Measurements from ENCODE around the gene CDC34. TPM values are rescaled to one million over a fixed set of nuclear protein-coding genes. Genes with fewer than 3 reads are reported as not detected.

CDC34 gene
- polyA plus RNA-seq, 2 of the 4 experiments (the other 2 are of a cell fraction) = 37.4 to 62.6 TPM

- CTCF ChIA-PET = no interaction called here
- POLR2A ChIA-PET = no interaction called here
- Histone ChIP-seq H3K9me3 (no peaks in the 10 kb centered on the region), H3K4me2 (peak overlapping the region; percentile 50), H3K4me3 (no peak overlapping the region), H3K27ac (peak overlapping the region in 1 of 2 experiments; percentile 70; a peak in 4 of 6 replicates), H3K4me1 (peaks cover 29% of the 10 kb centered on the region)
- TF ChIP-seq REST (IDR thresholded peaks at IDR 0.05) (no peak), ZSCAN20 (CRISPR knock-in tag; IDR thresholded peaks at IDR 0.05) (no peak), RFX5 (IDR thresholded peaks at IDR 0.05) (no peak), FOSL2 (IDR thresholded peaks at IDR 0.05) (no peak), FOSL2 (CRISPR knock-in tag; IDR thresholded peaks at IDR 0.05) (0 out of 2 replicates have a peak, but pooled peaks have one; percentile 8), RAD21 (conservative IDR thresholded peaks at IDR 0.05 in 1 of 2, IDR thresholded peaks at IDR 0.05 in 1 of 2) (no peak), CBX2 (IDR thresholded peaks at IDR 0.05; ENCODE audit: borderline replicate concordance, low read depth) (no peak)
- TF ChIP-seq, protein P1, sequence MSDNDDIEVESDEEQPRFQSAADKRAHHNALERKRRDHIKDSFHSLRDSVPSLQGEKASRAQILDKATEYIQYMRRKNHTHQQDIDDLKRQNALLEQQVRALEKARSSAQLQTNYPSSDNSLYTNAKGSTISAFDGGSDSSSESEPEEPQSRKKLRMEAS (IDR thresholded peaks at IDR 0.05) = 0 out of 2 replicates have a peak, but pooled peaks have one; percentile 13
- DNase-seq (ENCODE audit: low read depth in 1 of 2, low spot score in 1 of 2) (no peak), FAIRE-seq (no peak), ATAC-seq (no peak)
- WGBS (ENCODE audit: missing lambda C conversion rate) = 33% methylated on average over 3 of the region's 16 CpGs
Observed at GRCh38 chr19:535017-535835, 3.7 kb downstream of the CDC34 start.

DNA sequence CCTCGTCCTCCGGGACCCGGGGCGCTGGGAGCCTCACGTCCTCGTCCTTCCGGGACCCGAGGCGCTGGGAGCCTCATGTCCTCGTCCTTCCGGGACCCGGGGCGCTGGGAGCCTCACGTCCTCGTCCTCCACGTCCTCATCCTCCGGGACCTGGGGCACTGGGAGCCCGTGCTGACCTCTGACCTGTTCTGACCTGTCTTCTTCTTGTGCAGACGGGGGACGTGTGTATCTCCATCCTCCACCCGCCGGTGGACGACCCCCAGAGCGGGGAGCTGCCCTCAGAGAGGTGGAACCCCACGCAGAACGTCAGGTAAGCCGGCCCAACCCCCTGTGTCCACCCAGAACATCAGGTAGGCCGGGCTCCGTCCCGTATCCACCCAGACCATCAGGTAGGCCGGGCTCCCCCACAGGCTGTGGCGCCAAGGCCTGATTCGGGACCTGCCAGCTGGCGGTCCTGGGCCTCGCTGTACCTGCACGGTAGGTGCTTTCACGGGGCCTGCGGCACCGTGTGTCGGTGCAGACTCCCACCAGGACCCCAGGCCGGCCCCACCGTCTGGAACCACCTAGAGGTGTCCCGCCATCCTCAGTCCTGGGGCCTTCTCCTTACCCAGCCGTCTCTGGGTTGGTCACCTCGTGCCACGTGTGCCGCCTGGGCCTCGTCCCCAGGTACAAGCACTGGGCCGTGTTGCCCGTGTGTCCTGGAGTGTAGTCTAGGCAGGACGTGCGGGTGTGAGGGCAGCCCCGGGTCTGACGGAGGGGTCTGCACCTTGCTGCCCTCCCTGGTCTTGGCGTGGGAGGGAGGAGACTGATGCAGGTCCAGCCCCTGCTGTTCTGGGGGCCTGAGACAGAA lies 4.7 kb downstream of the CDC34 start:
- CTCF ChIA-PET = interaction anchor here (1.0 kb wide), 1 partner anchor 30 kb away, joined by 3 read pairs; no protein-coding TSS in a partner anchor

DNA sequence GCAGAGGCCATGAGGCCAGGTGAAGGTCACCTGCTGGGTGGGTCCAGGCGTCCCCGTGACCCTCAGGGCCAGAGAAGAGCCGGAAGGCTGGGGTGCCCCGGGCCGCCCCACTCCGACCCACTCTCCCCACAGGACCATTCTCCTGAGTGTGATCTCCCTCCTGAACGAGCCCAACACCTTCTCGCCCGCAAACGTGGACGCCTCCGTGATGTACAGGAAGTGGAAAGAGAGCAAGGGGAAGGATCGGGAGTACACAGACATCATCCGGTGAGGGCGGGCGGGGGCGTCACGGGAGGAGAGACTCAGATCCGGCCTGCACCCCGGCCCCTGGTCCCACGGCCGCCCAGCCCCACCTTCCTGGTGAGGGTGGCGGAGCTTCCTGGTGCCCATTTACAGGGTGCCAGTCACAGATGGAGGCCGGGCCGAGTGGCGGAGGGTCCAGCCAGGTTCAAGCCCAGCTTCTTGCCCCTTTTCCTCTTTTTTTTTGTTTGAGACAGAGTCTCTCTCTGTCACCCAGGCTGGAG lies 5.4 kb downstream of the CDC34 start:
- ATAC-seq = no peak

More for the DNA sequence above, 4.7 kb downstream of the CDC34 start:
- POLR2A ChIA-PET = no interaction called here
- DNase-seq (ENCODE audit: low read depth in 1 of 2, low spot score in 1 of 2) (no peak), FAIRE-seq (no peak), ATAC-seq (no peak)
- H3K27ac ChIP-seq = no peak overlapping the region
- H3K4me3 ChIP-seq = no peak overlapping the region
- H3K4me2 ChIP-seq = no peak overlapping the region
- TF ChIP-seq EHF (CRISPR knock-in tag; IDR thresholded peaks at IDR 0.05) = no peak
- TF ChIP-seq NPAS2 (CRISPR knock-in tag; IDR thresholded peaks at IDR 0.05; ENCODE audit: borderline replicate concordance) = no peak
- TF ChIP-seq HOXB5 (CRISPR knock-in tag; IDR thresholded peaks at IDR 0.05) = no peak
- TF ChIP-seq PHF8 (IDR thresholded peaks at IDR 0.05; ENCODE audit: borderline replicate concordance, low read depth) = no peak
- no peak for TF ChIP-seq KDM5A (IDR thresholded peaks at IDR 0.05)
- 92% methylated on average over 13 of the region's 55 CpGs for WGBS (ENCODE audit: missing lambda C conversion rate)
- H3K4me1 ChIP-seq = peaks cover 25% of the 10 kb centered on the region
- no peaks in the 10 kb centered on the region for H3K9me3 ChIP-seq

More for the DNA sequence above, 5.4 kb downstream of the CDC34 start:
- no peak overlapping the region for H3K27ac ChIP-seq
- no peak overlapping the region for H3K4me3 ChIP-seq
- ChIA-PET POLR2A (no interaction called here), CTCF (interaction anchor here (0.6 to 1.0 kb wide), 2 partner anchors 9 to 30 kb away, joined by 3 to 4 read pairs; no protein-coding TSS in a partner anchor)
- DNase-seq (ENCODE audit: low read depth in 1 of 2, low spot score in 1 of 2) = no peak
- TF ChIP-seq EHF (CRISPR knock-in tag; IDR thresholded peaks at IDR 0.05) = no peak
- TF ChIP-seq POLR2AphosphoS2 (conservative IDR thresholded peaks at IDR 0.05; ENCODE audit: low read length) = no peak
- TF ChIP-seq HDAC2 (IDR thresholded peaks at IDR 0.05) = no peak
- TF ChIP-seq, protein P2, sequence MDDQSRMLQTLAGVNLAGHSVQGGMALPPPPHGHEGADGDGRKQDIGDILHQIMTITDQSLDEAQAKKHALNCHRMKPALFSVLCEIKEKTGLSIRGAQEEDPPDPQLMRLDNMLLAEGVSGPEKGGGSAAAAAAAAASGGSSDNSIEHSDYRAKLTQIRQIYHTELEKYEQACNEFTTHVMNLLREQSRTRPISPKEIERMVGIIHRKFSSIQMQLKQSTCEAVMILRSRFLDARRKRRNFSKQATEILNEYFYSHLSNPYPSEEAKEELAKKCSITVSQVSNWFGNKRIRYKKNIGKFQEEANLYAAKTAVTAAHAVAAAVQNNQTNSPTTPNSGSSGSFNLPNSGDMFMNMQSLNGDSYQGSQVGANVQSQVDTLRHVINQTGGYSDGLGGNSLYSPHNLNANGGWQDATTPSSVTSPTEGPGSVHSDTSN (IDR thresholded peaks at IDR 0.05) = no peak
- TF ChIP-seq RAD21 (conservative IDR thresholded peaks at IDR 0.05 in 1 of 2, IDR thresholded peaks at IDR 0.05 in 1 of 2) = no peak
- H3K4me2 ChIP-seq = no peak overlapping the region
- no peaks in the 10 kb centered on the region for H3K9me3 ChIP-seq
- FAIRE-seq = no peak
- peaks cover 25% of the 10 kb centered on the region for H3K4me1 ChIP-seq
- WGBS (ENCODE audit: missing lambda C conversion rate) = 96% methylated on average over 26 of the region's 26 CpGs
